ENCODE data around the gene RDX.
"Not testable (repeated sequence)": the region's sequence is repeated elsewhere in the genome, so short reads cannot be mapped to it uniquely, and the experiment has no call there.

The RDX gene

GRCh38 chr11:110296226-110297075 lies at the start of gene RDX:
Gene RDX, minus strand, starts transcription at chr11:110296614. Its CDS starts 16,922 bp downstream, at chr11:110279692.
- peak; percentile 31 to 54 for DNase-seq (ENCODE audit: low read depth in 1 of 2, low spot score in 1 of 2)

DNA sequence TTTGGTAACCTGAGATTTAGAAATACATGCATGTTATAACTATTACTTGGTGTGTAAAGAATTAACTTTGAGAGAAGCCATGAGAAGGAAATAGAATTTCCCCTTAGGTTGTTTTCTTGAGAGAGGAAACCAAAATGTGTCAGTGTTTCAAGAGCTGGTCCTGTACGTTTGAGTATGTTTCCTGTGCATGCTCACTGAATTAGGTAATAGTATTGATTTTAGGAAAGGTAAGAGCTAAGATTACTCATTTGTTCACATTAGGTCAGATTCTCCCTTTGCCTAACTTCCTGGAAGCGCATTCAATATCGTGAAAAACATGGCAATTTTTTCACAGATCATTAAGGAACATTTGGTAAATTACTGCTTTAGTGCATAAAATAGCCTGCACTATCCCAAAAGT lies 49.3 kb upstream of the RDX start:
- no peak for DNase-seq (ENCODE audit: low read depth in 1 of 2, low spot score in 1 of 2)

DNA sequence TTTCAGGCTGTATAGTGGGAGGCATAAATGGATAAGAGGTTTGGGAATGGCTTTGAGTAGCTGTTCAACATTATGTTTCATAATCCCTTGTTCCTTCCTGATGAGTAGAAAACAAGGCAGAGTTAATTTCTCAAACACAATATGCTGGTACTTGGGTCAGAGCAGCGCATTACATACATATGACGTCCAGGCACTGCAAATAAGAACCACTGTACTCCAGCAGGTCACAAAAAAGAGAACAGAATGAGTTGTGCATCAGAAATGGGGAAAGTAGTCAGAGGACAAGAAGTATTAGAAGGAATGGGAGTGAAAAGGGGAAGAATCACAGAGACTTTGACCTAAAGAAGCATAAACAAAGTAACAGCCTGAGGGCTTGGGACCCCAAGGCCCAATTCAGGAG lies 44.0 kb upstream of the RDX start:
- DNase-seq (ENCODE audit: low read depth in 1 of 2, low spot score in 1 of 2), result no peak

GRCh38 chr11:110339456-110340250 lies 43.2 kb upstream of the RDX start:
- no peak for DNase-seq (ENCODE audit: low read depth in 1 of 2, low spot score in 1 of 2)

GRCh38 chr11:110338684-110339083 lies 42.3 kb upstream of the RDX start:
- no peak for DNase-seq (ENCODE audit: low read depth in 1 of 2, low spot score in 1 of 2)

- DNase-seq (ENCODE audit: low read depth in 1 of 2, low spot score in 1 of 2), result no peak
Observed at GRCh38 chr11:110337570-110338193, 41.3 kb upstream of the RDX start.

DNA sequence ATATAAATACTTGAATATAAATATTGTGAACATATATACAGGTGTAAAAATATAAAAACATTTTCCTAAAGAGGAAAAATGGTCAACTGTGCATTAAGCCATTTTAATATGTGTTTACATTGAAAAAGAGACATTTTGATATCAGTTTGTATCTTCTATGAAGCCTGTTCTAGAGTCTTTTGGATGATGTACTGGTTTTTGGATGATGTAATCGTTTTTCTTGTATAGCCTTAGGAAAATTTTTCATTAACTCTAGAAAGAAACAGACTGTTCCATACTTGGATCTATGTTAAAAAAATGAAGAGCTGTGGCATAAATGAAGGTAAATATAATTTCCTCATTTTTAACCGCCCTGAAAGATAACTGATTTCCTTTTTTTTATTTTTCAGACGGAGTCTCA lies 39.6 kb upstream of the RDX start:
- no peak for DNase-seq (ENCODE audit: low read depth in 1 of 2, low spot score in 1 of 2)

GRCh38 chr11:110335358-110335757 lies 38.9 kb upstream of the RDX start:
- DNase-seq (ENCODE audit: low read depth in 1 of 2, low spot score in 1 of 2), result no peak

DNA sequence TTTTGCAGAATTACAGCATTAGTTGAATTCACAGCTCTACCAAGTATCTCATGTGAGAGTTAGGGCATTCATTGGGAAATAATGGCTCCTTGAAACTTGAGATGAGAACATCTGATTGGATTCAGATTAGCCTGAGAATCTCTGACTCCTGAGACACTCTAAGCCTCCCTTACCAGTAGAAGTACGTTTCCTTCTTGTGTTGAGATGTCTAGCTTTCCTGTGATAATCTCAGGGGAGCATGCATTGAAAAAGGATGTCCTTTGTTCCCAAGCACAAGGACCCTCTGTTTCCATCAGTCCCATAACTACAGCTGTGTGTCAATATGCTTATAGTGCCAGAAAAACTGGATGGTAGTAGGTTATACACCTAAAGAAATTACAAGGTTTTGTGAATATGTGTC lies 35.2 kb upstream of the RDX start:
- DNase-seq (ENCODE audit: low read depth in 1 of 2, low spot score in 1 of 2), result no peak

- DNase-seq (ENCODE audit: low read depth in 1 of 2, low spot score in 1 of 2), result no peak
Observed at GRCh38 chr11:110329445-110329844, 33.0 kb upstream of the RDX start.

GRCh38 chr11:110327508-110327907 lies 31.1 kb upstream of the RDX start:
- no peak for DNase-seq (ENCODE audit: low read depth in 1 of 2, low spot score in 1 of 2)

GRCh38 chr11:110323786-110324185 lies 27.4 kb upstream of the RDX start:
- no peak for DNase-seq (ENCODE audit: low read depth in 1 of 2, low spot score in 1 of 2)

- DNase-seq (ENCODE audit: low read depth in 1 of 2, low spot score in 1 of 2), result no peak
Observed at GRCh38 chr11:110319501-110319900, 23.1 kb upstream of the RDX start.

DNA sequence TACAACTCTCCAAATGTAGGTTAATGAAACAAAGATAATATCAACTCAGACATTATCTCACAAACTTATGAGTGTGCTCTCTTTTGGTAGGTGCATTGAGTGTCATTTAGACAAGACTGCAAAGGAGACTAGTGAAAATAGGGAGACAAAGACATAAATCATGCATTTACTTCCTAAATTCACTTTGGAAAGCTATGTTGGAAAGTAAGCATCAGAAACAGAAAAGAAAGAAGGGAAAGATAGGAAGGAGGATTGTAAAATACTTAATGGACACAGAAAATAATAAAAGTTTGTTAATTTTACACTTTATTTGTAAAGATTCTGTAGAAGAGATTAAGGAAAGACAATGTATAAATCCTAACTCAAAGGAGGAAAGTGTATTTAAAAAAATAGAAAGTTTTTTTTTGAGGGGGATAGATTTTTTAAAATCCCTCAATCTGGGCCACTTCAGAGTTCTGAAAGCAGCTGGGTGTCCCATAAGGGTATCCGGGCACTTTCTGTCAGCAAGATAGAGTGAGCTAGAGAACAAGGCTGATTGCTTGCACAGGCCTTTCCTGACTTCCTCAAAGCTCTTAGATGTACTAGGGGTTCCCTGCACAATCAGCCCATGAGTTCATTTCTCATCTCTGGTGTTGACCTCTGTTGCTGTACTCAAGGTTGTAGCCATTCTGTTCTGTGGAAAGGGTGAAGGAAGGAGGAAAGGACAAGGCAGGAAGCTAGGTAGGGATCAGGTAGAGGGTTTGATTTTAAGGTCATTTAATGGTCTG lies 22.4 kb upstream of the RDX start:
- DNase-seq (ENCODE audit: low read depth in 1 of 2, low spot score in 1 of 2), result no peak

- no peak for DNase-seq (ENCODE audit: low read depth in 1 of 2, low spot score in 1 of 2)
Observed at GRCh38 chr11:110317516-110317932, 21.1 kb upstream of the RDX start.

DNA sequence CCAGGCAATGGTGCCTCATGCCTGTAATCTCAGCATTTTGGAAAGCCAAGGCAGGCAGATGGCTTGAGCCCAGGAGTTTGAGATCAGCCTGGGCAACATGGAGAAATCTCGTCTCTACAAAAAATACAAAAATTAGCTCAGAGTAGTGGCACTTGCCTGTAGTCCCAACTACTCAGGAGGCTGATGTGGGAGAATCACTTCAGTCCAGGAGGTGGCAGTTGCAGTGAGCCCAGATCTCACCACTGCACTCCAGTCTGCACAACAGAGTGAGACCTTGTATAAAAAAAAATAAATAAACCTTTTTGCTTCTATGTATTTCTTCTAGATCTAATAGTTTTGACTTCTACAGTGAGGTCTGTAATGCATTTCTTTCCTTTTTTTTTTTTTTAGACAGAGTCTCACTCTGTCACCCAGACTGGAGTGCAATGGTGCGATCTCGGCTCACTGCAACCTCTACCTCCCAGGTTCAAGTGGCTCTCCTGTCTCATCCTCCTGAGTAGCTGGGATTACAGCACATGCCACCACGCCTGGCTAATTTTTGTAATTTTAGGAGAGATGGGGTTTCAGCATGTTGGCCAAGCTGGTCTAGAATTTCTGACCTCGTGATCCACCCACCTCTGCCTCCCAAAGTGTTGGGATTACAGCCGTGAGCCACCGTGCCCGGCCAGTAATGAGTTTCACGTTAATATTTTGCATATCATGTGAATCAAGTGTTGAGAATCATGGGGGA lies 18.1 kb upstream of the RDX start:
- DNase-seq (ENCODE audit: low read depth in 1 of 2, low spot score in 1 of 2), result no peak

DNA sequence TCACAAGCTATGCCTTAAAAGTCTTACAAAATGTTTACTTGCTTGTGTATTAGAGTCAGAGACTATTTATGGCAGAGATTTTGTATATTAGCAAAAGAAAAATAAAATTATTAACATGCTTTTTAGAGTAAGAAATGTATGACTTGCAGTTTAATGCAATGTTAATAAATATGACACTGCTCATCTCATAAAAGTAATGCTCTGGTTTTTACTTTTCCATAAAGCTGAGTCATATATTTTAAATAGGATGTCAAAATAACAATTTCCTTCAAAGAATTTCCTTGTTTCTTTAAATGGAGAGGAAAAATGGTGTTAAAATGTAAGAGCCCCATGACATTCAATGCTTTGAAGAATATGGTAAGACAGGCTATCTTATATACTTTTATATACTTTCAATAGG lies 16.3 kb upstream of the RDX start:
- DNase-seq (ENCODE audit: low read depth in 1 of 2, low spot score in 1 of 2), result no peak

DNA sequence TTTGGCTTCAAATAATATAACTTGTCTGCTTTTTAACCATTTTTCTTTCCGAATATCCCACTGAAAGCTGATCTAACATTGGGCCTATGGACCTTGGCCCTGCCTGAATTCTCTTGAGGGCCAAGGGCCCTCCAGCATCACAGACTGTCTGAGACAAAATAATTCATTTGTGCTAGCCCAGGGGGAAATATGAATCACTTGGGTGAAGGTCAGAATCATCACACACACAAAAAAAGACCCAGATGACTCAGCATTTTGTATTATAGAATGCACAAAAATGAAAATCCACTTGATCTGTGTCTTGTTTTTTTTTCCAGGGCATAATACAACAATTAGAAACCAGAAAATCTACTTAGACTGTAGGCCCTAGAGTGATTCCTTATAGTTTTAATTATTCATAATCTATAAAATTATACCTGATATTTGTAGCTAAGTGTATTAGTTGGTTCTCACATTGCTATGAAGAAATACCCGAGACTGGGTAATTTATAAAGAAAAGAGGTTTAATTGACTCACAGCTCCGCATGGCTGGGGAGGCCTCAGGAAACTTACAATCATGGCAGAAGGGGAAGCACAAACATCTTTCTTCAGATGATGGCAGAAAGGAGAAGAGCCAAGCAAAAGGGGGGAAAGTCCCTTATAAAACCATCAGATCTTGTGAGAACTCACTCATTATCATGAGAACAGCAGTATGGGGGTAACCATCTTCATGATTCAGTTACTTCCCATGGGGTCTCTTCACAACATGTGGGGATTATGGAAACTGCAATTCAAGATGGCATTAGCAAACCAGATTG lies 15.6 kb upstream of the RDX start:
- DNase-seq (ENCODE audit: low read depth in 1 of 2, low spot score in 1 of 2), result no peak

DNA sequence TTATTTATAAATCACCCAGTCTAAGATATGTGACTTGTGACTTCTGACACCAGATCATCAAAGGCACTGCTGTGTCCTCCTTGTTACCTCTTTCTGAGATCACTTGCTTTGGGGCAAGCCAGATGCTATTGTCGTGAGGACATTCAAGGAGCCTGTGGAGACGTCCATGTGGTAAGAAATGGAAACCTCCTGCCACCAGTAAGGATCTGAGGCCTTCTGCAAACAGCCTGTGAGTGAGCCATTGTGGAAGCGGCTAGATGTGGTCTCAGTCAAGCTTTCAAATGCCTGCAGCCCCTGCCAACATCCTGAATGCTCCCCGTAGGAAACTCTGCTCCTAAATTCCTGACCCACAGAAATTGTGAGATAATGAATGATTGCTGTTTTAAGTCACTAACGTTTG lies 11.7 kb upstream of the RDX start:
- DNase-seq (ENCODE audit: low read depth in 1 of 2, low spot score in 1 of 2), result no peak

DNA sequence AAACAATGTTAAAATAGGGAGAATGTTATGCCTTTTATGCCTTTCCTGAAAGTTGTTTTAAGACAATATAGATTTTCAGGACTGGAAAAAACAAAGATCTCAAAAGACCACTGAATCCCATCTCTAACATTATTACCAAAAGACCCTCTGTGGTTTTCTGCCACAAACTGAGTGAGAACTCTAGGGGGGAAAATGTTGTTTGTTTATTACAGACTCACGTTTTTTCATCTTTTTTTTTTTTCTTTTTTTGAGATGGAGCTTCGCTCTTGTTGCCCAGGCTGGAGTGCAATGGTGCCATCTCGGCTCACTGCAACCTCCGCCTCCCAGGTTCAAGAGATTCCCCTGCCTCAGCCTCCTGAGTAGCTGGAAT lies 9.6 kb upstream of the RDX start:
- DNase-seq (ENCODE audit: low read depth in 1 of 2, low spot score in 1 of 2), result not testable (repeated sequence)
